ENCODE measurements around the gene RELCH.

GRCh38 chr18:62335494-62335893, 148.4 kb downstream of the RELCH start:
- TF ChIP-seq POLR2A (IDR thresholded peaks at IDR 0.05; ENCODE audit: low read depth, low read length): no peak
- TF ChIP-seq NR2C2 (IDR thresholded peaks at IDR 0.05; ENCODE audit: borderline replicate concordance, control insufficient read depth, insufficient read length, low read depth): no peak
- TF ChIP-seq CREB1 (IDR thresholded peaks at IDR 0.05; ENCODE audit: low read depth): no peak
- no peak for TF ChIP-seq BCL11A (IDR thresholded peaks at IDR 0.05; ENCODE audit: low read depth, low read length)
- TF ChIP-seq ZBTB33 (IDR thresholded peaks at IDR 0.05): no peak
- TF ChIP-seq RAD21 (IDR thresholded peaks at IDR 0.05; ENCODE audit: insufficient read depth, low read depth, low read length): no peak
- TF ChIP-seq PBX3 (IDR thresholded peaks at IDR 0.05; ENCODE audit: insufficient replicate concordance, low read depth, low read length): no peak
- TF ChIP-seq NFXL1 (IDR thresholded peaks at IDR 0.05; ENCODE audit: borderline replicate concordance): no peak
